Stimulated activated naive CD8-positive, alpha-beta T cell treated with anti-CD3 and anti-CD28 coated beads, Interleukin-15, amount 100 ng/mL, for 72 hours (primary cell): Measurements from ENCODE around the gene PPP1R17.
A peak's percentile ranks its signal among the peaks of the same experiment; 100 is the strongest.

Experiments used
- ATAC-seq: fragments of 150-1000 bp; cut with Tn5 transposase; 2 replicates; pipeline ENCODE4 v1.10.0; 2021; ENCODE audit warnings: mild to moderate bottlenecking, moderate library complexity
- DNase-seq, 2 donors: peaks; one replicate each; pipeline ENCODE4 v3.0.0; 2021 to 2022
- H3K27ac Mint-ChIP-seq, 2 donors: one replicate each; pipeline ENCODE4 v1.8.0; 2022; ENCODE audit warnings: mild to moderate bottlenecking in 2 of 2, mixed read lengths in 2 of 2, moderate library complexity in 2 of 2
- H3K27me3 Mint-ChIP-seq: one replicate; pipeline ENCODE4 v1.8.0; 2022; ENCODE audit warnings: mixed read lengths
- H3K4me1 Mint-ChIP-seq: one replicate; pipeline ENCODE4 v1.8.0; 2022; ENCODE audit warnings: mild to moderate bottlenecking, mixed read lengths
- H3K4me3 Mint-ChIP-seq, 2 donors: one replicate each; pipeline ENCODE4 v1.8.0; 2022; ENCODE audit warnings: mild to moderate bottlenecking in 2 of 2, mixed read lengths in 2 of 2, moderate library complexity in 1 of 2
- H3K9me3 Mint-ChIP-seq, 2 donors: one replicate each; pipeline ENCODE4 v1.8.0; 2022; ENCODE audit warnings: mixed read lengths in 2 of 2

The PPP1R17 gene

GRCh38 chr7:31735991-31736982, 49.3 kb downstream of the PPP1R17 start:
- peak; percentile 2 to 19 for DNase-seq
- no peaks in the 10 kb centered on the region for H3K9me3 Mint-ChIP-seq
- H3K27ac Mint-ChIP-seq, result no peak overlapping the region
- no peak for ATAC-seq
- no peak overlapping the region for H3K4me3 Mint-ChIP-seq
- H3K27me3 Mint-ChIP-seq, result no peaks in the 10 kb centered on the region
- no peaks in the 10 kb centered on the region for H3K4me1 Mint-ChIP-seq

- Mint-ChIP-seq H3K9me3 (no peaks in the 10 kb centered on the region), H3K27ac (no peak overlapping the region), H3K27me3 (no peaks in the 10 kb centered on the region), H3K4me1 (no peaks in the 10 kb centered on the region), H3K4me3 (no peak overlapping the region)
- ATAC-seq, result no peak
- no peak for DNase-seq
These were observed 54.8 kb downstream of the PPP1R17 start for GRCh38 chr7:31741852-31742251.

- no peak overlapping the region for H3K27ac Mint-ChIP-seq
- no peak overlapping the region for H3K4me3 Mint-ChIP-seq
- no peaks in the 10 kb centered on the region for H3K27me3 Mint-ChIP-seq
- ATAC-seq (peak; percentile 69), DNase-seq (peak; percentile 28 to 45)
- H3K4me1 Mint-ChIP-seq, result no peaks in the 10 kb centered on the region
- H3K9me3 Mint-ChIP-seq, result no peaks in the 10 kb centered on the region
These were observed 57.4 kb downstream of the PPP1R17 start for GRCh38 chr7:31744294-31744874.

DNA sequence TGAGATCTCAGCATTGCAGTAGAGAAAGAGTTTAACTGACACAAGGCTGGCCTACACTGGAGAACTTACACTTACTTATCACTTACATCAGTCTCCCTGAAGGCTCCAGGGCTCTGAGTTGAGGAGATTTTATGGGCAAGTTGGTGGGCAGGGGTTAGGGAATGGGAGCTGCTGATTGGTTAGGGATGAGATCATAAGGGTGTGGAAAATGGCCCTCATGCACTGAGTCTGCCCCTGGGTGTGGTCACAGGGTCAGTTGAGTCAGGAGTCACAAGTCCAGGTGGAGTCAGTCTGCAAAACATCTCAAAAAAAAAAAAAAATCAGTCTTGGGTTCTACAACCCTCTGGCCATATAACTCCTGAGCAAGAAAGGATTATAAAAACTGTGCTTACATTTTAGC, 60.5 kb downstream of the PPP1R17 start:
- H3K4me3 Mint-ChIP-seq, result no peak overlapping the region
- DNase-seq (no peak), ATAC-seq (no peak)
- no peaks in the 10 kb centered on the region for H3K27me3 Mint-ChIP-seq
- no peak overlapping the region for H3K27ac Mint-ChIP-seq
- H3K9me3 Mint-ChIP-seq, result no peaks in the 10 kb centered on the region
- H3K4me1 Mint-ChIP-seq, result no peaks in the 10 kb centered on the region

- no peaks in the 10 kb centered on the region for H3K4me1 Mint-ChIP-seq
These were observed 61.1 kb downstream of the PPP1R17 start for GRCh38 chr7:31748084-31748483.

DNA sequence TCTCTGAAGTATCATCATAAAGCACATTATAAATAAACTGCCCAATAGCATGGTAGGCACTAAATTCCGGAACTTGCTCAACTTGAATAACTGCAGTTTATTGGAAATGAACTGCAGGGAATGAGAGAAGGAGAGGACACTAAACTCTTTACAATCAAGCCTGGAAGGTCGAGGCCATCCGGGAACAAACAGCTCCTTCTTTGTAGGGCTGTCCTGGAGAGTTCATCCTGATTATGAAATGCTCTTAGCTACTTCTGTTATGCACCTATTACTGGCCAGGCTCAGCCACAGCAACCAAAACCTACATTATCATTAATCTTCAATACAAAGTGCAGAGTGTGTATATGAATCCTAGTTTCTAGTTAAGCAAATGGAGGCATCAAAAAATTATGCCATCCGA, 64.7 kb downstream of the PPP1R17 start:
- Mint-ChIP-seq H3K27ac (no peak overlapping the region), H3K4me1 (no peaks in the 10 kb centered on the region), H3K4me3 (no peak overlapping the region), H3K9me3 (peaks cover 0 to 2% of the 10 kb centered on the region in 2 donors), H3K27me3 (no peaks in the 10 kb centered on the region)
- ATAC-seq (no peak), DNase-seq (no peak)

More at GRCh38 chr7:31748084-31748483, 61.1 kb downstream of the PPP1R17 start:
- ATAC-seq (no peak), DNase-seq (no peak)
- no peak overlapping the region for H3K4me3 Mint-ChIP-seq
- H3K27ac Mint-ChIP-seq, result no peak overlapping the region
- no peaks in the 10 kb centered on the region for H3K9me3 Mint-ChIP-seq
- H3K27me3 Mint-ChIP-seq, result no peaks in the 10 kb centered on the region
